GF-D8 (cell line): ENCODE results near the gene MSLN.
A peak's percentile ranks its signal among the peaks of the same experiment; 100 is the strongest.

ENCODE experiments used
- DNase-seq: peaks from one replicate; lab custom pipeline; 2025; lab: John Stamatoyannopoulos, UW

Gene MSLN

GRCh38 chr16:776824-777223, 16.3 kb downstream of the MSLN start:
- DNase-seq: no peak

- no peak for DNase-seq
These were observed 17.3 kb downstream of the MSLN start for GRCh38 chr16:777826-778225.

- no peak for DNase-seq
These were observed 17.9 kb downstream of the MSLN start for GRCh38 chr16:778447-778846.

- DNase-seq: no peak
These were observed 18.5 kb downstream of the MSLN start for GRCh38 chr16:778909-779527.

- no peak for DNase-seq
These were observed 19.0 kb downstream of the MSLN start for GRCh38 chr16:779561-779960.

- no peak for DNase-seq
These were observed 19.8 kb downstream of the MSLN start for GRCh38 chr16:780296-780695.

GRCh38 chr16:781346-782010, 20.9 kb downstream of the MSLN start:
- DNase-seq: no peak

- no peak for DNase-seq
These were observed 21.7 kb downstream of the MSLN start for GRCh38 chr16:782258-782657.

- no peak for DNase-seq
These were observed 22.4 kb downstream of the MSLN start for GRCh38 chr16:782766-783403.

GRCh38 chr16:783404-784161, 23.0 kb downstream of the MSLN start:
- no peak for DNase-seq

GRCh38 chr16:784431-784830, 23.9 kb downstream of the MSLN start:
- no peak for DNase-seq

- DNase-seq: no peak
These were observed 25.3 kb downstream of the MSLN start for GRCh38 chr16:785563-786535.

GRCh38 chr16:787321-787966, 26.9 kb downstream of the MSLN start:
- no peak for DNase-seq

GRCh38 chr16:787978-788398, 27.5 kb downstream of the MSLN start, which contains the start of gene RPUSD1:
TSS of gene RPUSD1 (minus strand) at chr16:788381. CDS start at chr16:787737, 644 bp downstream.
- no peak for DNase-seq

- DNase-seq: peak; percentile 70
These were observed 28.0 kb downstream of the MSLN start, which contains the start of gene CHTF18 for GRCh38 chr16:788399-789126. TSS of gene CHTF18 (plus strand) at chr16:788620. CDS start at chr16:788685, 65 bp downstream.

GRCh38 chr16:789191-789850, 28.8 kb downstream of the MSLN start:
- no peak for DNase-seq

- DNase-seq: no peak
These were observed 29.6 kb downstream of the MSLN start for GRCh38 chr16:790086-790485.

GRCh38 chr16:791131-791530, 30.6 kb downstream of the MSLN start:
- no peak for DNase-seq

GRCh38 chr16:792221-792995, 31.9 kb downstream of the MSLN start:
- DNase-seq: no peak
